Neural cell (in vitro differentiated cells): ENCODE measurements around the gene CFAP45. TPM values are rescaled to one million over a fixed set of nuclear protein-coding genes. Genes with fewer than 3 reads are reported as not detected.

Source experiments
- H2AFZ ChIP-seq: fragments of 200-600, 300-800 bp; sonication (generic), shearing (Covaris generic); 2 replicates; pipeline ENCODE4 v1.6.0; 2014; ENCODE audit warnings: low read depth, mild to moderate bottlenecking, antibody characterized with exemption, low read length, moderate library complexity
- H3F3A ChIP-seq: fragments of 200-600 bp; shearing (Covaris generic); 2 replicates; pipeline ENCODE4 v1.6.1; 2016; ENCODE audit warnings: mild to moderate bottlenecking, moderate library complexity, mixed read lengths, antibody characterized with exemption, low read length; ENCODE audit not compliant: insufficient read depth, poor library complexity, severe bottlenecking
- H3K27ac ChIP-seq: fragments of 200-600, 300-800 bp; sonication (generic), shearing (Covaris generic); 2 replicates; pipeline ENCODE4 v1.5.1; 2014; ENCODE audit warnings: mild to moderate bottlenecking, low read length, moderate library complexity
- H3K27me3 ChIP-seq: fragments of 300-800, 200-600 bp; sonication (generic), shearing (Covaris generic); 2 replicates; pipeline ENCODE4 v1.6.0; 2014; ENCODE audit warnings: mild to moderate bottlenecking, low read depth, low read length, moderate library complexity; ENCODE audit not compliant: insufficient read depth
- H3K36me3 ChIP-seq: fragments of 300-800, 200-600 bp; sonication (generic), shearing (Covaris generic); 2 replicates; pipeline ENCODE4 v1.5.1; 2014; ENCODE audit warnings: mild to moderate bottlenecking, antibody characterized with exemption, low read length, moderate library complexity; ENCODE audit not compliant: insufficient read depth
- H3K4me2 ChIP-seq: fragments of 300-800, 200-600 bp; sonication (generic), shearing (Covaris generic); 2 replicates; pipeline ENCODE4 v1.6.0; 2014; ENCODE audit warnings: mild to moderate bottlenecking, low read length
- H3K4me3 ChIP-seq: fragments of 300-800, 200-600 bp; sonication (generic), shearing (Covaris generic); 2 replicates; pipeline ENCODE4 v1.5.1; 2014; ENCODE audit warnings: mild to moderate bottlenecking, low read length, moderate library complexity
- H3K79me2 ChIP-seq: fragments of 200-600 bp; shearing (Covaris generic); replicated peaks from 2 replicates; pipeline ENCODE4 v1.6.0; 2014; ENCODE audit warnings: mild to moderate bottlenecking, low read length, moderate library complexity; ENCODE audit not compliant: insufficient read depth
- H3K9ac ChIP-seq: fragments of 300-800, 200-600 bp; sonication (generic), shearing (Covaris generic); 2 replicates; pipeline ENCODE4 v1.6.1; 2016; ENCODE audit warnings: mild to moderate bottlenecking, low read length, mixed read lengths
- H3K9me2 ChIP-seq: fragments of 200-600 bp; shearing (Covaris generic); 2 replicates; pipeline ENCODE4 v1.6.1; 2016; ENCODE audit warnings: mild to moderate bottlenecking, low read length, mixed read lengths; ENCODE audit not compliant: insufficient read depth
- H3K9me3 ChIP-seq: fragments of 200-600, 300-800 bp; sonication (generic), shearing (Covaris generic); 2 replicates; pipeline ENCODE4 v1.6.1; 2016; ENCODE audit warnings: mild to moderate bottlenecking, mixed run types, low read length, moderate library complexity, mixed read lengths
- H4K20me1 ChIP-seq: fragments of 200-600 bp; shearing (Covaris generic); 2 replicates; pipeline ENCODE4 v1.6.1; 2016; ENCODE audit warnings: mild to moderate bottlenecking, mixed run types; ENCODE audit not compliant: insufficient read depth
- EP300 ChIP-seq: fragments of 450-650 bp; conservative IDR thresholded peaks from 2 replicates; pipeline ENCODE4 v1.6.1; 2014; ENCODE audit warnings: antibody characterized with exemption, mild to moderate bottlenecking, moderate library complexity; ENCODE audit not compliant: poor library complexity, severe bottlenecking
- EZH2 ChIP-seq: fragments of 200-600, 300-800 bp; shearing (Covaris generic), sonication (generic); IDR thresholded peaks from 2 replicates; pipeline ENCODE4 v1.6.1; 2014; ENCODE audit warnings: antibody characterized with exemption, low read length, borderline replicate concordance, mild to moderate bottlenecking; ENCODE audit not compliant: insufficient read depth, poor library complexity, severe bottlenecking
- MXI1 ChIP-seq: fragments of 450-650 bp; conservative IDR thresholded peaks from 2 replicates; pipeline ENCODE4 v1.6.1; 2014; ENCODE audit warnings: antibody characterized with exemption, mild to moderate bottlenecking; ENCODE audit not compliant: poor library complexity, severe bottlenecking
- POLR2AphosphoS5 ChIP-seq: IDR thresholded peaks from 2 replicates; pipeline ENCODE4 v1.6.1; 2012
- RAD21 ChIP-seq: fragments of 450-650 bp; conservative IDR thresholded peaks from 2 replicates; pipeline ENCODE4 v1.6.1; 2014; ENCODE audit warnings: antibody characterized with exemption, mild to moderate bottlenecking, moderate library complexity
- SMC3 ChIP-seq: fragments of 450-650 bp; conservative IDR thresholded peaks from 2 replicates; pipeline ENCODE4 v1.6.1; 2014; ENCODE audit warnings: antibody characterized with exemption, mild to moderate bottlenecking, moderate library complexity; ENCODE audit not compliant: poor library complexity
- TAF1 ChIP-seq: IDR thresholded peaks from 2 replicates; pipeline ENCODE4 v1.6.1; 2012; ENCODE audit warnings: low read depth
- polyA plus RNA-seq: library from polyadenylated mRNA; depleted of rRNA; stranded (reverse); fragments of >200 nt; gene quantifications from 2 replicates; pipeline ENCODE4 v1.2.3, GENCODE V29; 2014
- TF ChIP-seq, protein P1 (sequence below): IDR thresholded peaks from 2 replicates; pipeline ENCODE4 v1.6.1; 2012; ENCODE audit warnings: borderline replicate concordance
- TF ChIP-seq, protein P2 (sequence below): fragments of 450-650 bp; IDR thresholded peaks from 2 replicates; pipeline ENCODE4 v1.5.1; 2014; ENCODE audit warnings: antibody characterized with exemption, mild to moderate bottlenecking, moderate library complexity; ENCODE audit not compliant: poor library complexity, severe bottlenecking

CFAP45 gene
- polyA plus RNA-seq, 1 donor from 2014 or later: 0.12 TPM

DNA sequence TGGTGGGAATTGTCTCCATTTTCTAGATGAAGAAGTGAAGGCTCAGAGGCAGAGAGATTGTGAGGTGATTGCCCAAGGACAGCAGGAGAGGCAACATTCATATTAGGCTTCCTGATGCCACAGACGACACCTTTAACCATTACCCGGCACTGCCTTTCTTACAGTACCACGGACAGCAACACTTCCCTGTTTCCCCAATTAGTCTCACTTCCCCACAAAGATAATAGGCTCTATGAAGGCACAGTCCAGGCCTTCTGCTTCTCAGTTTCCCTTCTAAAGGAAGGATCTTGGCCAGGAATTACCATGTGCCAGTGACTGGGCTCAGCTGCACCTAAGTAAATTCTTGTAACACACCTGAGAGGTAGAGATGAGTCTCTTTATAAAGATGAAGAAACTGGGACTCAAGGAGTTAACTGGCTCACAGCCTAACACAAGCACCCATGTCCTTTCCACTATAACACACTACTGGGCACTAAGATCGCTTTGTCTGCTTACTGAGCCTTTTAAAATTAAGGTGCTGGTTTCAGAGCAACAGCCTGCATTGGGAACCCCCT, 35.8 kb upstream of the CFAP45 start:
- Histone ChIP-seq H4K20me1 (no peaks in the 10 kb centered on the region), H3K9ac (no peak overlapping the region), H2AFZ (no peak overlapping the region), H3K9me3 (no peaks in the 10 kb centered on the region), H3K27me3 (no peaks in the 10 kb centered on the region), H3K9me2 (no peaks in the 10 kb centered on the region), H3K4me3 (no peak overlapping the region), H3F3A (no peaks in the 10 kb centered on the region), H3K27ac (no peak overlapping the region), H3K36me3 (no peaks in the 10 kb centered on the region), H3K79me2 (no peaks in the 10 kb centered on the region), H3K4me2 (no peak overlapping the region)
- no peak for TF ChIP-seq SMC3
- TF ChIP-seq, protein P1, sequence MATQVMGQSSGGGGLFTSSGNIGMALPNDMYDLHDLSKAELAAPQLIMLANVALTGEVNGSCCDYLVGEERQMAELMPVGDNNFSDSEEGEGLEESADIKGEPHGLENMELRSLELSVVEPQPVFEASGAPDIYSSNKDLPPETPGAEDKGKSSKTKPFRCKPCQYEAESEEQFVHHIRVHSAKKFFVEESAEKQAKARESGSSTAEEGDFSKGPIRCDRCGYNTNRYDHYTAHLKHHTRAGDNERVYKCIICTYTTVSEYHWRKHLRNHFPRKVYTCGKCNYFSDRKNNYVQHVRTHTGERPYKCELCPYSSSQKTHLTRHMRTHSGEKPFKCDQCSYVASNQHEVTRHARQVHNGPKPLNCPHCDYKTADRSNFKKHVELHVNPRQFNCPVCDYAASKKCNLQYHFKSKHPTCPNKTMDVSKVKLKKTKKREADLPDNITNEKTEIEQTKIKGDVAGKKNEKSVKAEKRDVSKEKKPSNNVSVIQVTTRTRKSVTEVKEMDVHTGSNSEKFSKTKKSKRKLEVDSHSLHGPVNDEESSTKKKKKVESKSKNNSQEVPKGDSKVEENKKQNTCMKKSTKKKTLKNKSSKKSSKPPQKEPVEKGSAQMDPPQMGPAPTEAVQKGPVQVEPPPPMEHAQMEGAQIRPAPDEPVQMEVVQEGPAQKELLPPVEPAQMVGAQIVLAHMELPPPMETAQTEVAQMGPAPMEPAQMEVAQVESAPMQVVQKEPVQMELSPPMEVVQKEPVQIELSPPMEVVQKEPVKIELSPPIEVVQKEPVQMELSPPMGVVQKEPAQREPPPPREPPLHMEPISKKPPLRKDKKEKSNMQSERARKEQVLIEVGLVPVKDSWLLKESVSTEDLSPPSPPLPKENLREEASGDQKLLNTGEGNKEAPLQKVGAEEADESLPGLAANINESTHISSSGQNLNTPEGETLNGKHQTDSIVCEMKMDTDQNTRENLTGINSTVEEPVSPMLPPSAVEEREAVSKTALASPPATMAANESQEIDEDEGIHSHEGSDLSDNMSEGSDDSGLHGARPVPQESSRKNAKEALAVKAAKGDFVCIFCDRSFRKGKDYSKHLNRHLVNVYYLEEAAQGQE: no peak
- TF ChIP-seq POLR2AphosphoS5: no peak
- no peak for TF ChIP-seq MXI1
- TF ChIP-seq TAF1: no peak

DNA sequence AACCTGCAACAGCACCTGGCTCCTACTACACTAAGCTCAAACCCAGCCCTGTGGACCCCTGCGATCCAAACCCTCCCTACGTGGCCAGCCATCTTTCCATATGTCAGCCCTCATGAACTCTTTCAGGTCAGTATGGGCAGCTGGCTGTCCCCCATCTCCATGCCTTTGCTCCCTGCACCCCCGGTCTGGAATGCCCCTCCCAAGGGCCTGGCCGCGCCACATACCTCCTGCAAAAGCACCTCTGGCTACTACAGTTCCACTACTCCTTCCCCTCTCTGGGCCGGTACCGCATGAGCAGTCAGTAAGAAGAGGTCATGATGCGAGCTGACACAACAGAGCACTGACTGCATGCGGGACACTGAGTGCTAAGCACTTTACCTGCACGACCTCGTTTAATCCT, 35.3 kb upstream of the CFAP45 start:
- no peaks in the 10 kb centered on the region for H4K20me1 ChIP-seq
- no peaks in the 10 kb centered on the region for H3K27me3 ChIP-seq
- no peaks in the 10 kb centered on the region for H3F3A ChIP-seq
- no peak overlapping the region for H3K27ac ChIP-seq
- no peaks in the 10 kb centered on the region for H3K36me3 ChIP-seq
- no peaks in the 10 kb centered on the region for H3K79me2 ChIP-seq
- H3K4me2 ChIP-seq: no peak overlapping the region
- no peaks in the 10 kb centered on the region for H3K9me2 ChIP-seq
- H2AFZ ChIP-seq: no peak overlapping the region
- H3K9ac ChIP-seq: no peak overlapping the region
- no peaks in the 10 kb centered on the region for H3K9me3 ChIP-seq
- TF ChIP-seq MXI1: no peak
- H3K4me3 ChIP-seq: no peak overlapping the region

DNA sequence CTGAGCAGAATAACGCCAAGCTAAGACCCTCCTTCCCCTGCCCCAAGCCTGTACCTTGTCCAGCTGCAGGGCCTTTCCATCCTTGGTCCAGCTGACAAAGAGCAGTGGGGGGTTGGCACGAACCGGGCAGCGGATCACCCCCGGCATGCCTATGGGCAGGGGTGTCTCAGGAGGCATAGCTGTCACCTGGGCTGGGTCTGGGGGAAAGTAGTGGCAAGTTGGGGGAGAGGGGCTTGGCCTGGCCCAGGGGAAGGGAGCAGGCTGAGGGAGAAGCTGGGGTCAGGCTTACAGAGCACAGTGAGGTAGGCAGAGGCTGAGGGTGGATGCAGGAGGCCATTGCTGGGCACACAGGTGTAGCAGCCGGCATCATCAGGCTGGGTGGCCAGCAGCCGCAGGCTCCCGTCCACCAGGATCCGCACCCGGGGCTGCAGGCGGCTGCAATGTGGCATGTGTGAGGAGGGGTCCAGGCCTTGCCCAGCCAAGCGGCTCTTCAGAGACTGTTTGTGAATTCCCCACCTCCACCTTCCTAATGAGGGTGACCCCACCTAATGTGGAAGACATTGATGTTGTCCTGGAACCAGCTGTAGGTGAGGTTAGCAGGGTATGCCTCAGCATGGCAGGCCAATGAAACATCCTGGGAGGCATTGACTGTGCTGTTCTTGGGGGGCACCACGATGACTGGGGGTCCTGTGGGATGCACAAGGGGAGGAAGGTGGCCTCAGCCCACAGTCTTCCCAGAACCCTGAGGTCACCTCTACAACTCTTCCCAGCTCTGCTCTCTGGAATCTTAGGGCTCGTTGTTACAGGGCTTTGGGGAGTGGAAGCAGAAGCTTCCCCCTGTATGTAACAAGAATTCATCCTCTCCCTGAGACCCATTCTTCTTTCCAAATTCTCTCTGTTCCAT, 34.4 kb upstream of the CFAP45 start:
- H3K4me2 ChIP-seq: no peak overlapping the region
- no peak overlapping the region for H3K4me3 ChIP-seq
- no peaks in the 10 kb centered on the region for H4K20me1 ChIP-seq
- H3K9me2 ChIP-seq: no peaks in the 10 kb centered on the region
- no peak overlapping the region for H2AFZ ChIP-seq
- H3F3A ChIP-seq: no peaks in the 10 kb centered on the region
- H3K79me2 ChIP-seq: no peaks in the 10 kb centered on the region
- H3K9me3 ChIP-seq: no peaks in the 10 kb centered on the region
- H3K9ac ChIP-seq: no peak overlapping the region
- H3K27me3 ChIP-seq: no peaks in the 10 kb centered on the region
- TF ChIP-seq, protein P1: no peak
- TF ChIP-seq POLR2AphosphoS5: no peak
- TF ChIP-seq EP300: no peak
- no peak for TF ChIP-seq EZH2
- TF ChIP-seq TAF1: no peak
- no peak for TF ChIP-seq SMC3
- TF ChIP-seq MXI1: no peak
- TF ChIP-seq, protein P2, sequence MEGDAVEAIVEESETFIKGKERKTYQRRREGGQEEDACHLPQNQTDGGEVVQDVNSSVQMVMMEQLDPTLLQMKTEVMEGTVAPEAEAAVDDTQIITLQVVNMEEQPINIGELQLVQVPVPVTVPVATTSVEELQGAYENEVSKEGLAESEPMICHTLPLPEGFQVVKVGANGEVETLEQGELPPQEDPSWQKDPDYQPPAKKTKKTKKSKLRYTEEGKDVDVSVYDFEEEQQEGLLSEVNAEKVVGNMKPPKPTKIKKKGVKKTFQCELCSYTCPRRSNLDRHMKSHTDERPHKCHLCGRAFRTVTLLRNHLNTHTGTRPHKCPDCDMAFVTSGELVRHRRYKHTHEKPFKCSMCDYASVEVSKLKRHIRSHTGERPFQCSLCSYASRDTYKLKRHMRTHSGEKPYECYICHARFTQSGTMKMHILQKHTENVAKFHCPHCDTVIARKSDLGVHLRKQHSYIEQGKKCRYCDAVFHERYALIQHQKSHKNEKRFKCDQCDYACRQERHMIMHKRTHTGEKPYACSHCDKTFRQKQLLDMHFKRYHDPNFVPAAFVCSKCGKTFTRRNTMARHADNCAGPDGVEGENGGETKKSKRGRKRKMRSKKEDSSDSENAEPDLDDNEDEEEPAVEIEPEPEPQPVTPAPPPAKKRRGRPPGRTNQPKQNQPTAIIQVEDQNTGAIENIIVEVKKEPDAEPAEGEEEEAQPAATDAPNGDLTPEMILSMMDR: no peak
- TF ChIP-seq RAD21: no peak
- no peak overlapping the region for H3K27ac ChIP-seq
- no peaks in the 10 kb centered on the region for H3K36me3 ChIP-seq
